IMR-90 (cell line): ENCODE results near the gene CAMK2B. TPM values are rescaled to one million over a fixed set of nuclear protein-coding genes. Genes with fewer than 3 reads are reported as not detected.

ENCODE experiments used
- ATAC-seq: fragments of 200-7000 bp; cut with Tn5 transposase; 2 replicates; pipeline ENCODE4 v1.9.1; 2020; ENCODE audit warnings: low read depth, mild to moderate bottlenecking, moderate library complexity
- BruUV-seq: library from RNA; stranded (reverse); fragments of 400-500 nt; replicated peaks from 2 replicates; lab custom pipeline; 2021; lab: Mats Ljungman, UMichigan
- CTCF ChIA-PET: fragments of 300-600 bp; formaldehyde crosslinking; extraction: SDS; loops from one replicate; lab custom pipeline; 2021; ENCODE audit warnings: antibody characterized with exemption; lab: Yijun Ruan, JAX
- POLR2A ChIA-PET: fragments of 300-600 bp; sonication (Branson Sonifier 250); formaldehyde crosslinking; loops from one replicate; lab custom pipeline; 2022; ENCODE audit warnings: antibody characterized with exemption; ENCODE audit not compliant: unreplicated experiment; lab: Charles Lee
- DNase-seq: peaks from one replicate; pipeline ENCODE4 v3.0.0; 2013
- H2AFZ ChIP-seq: replicated peaks from 2 replicates; pipeline ENCODE3; 2013; ENCODE audit warnings: low read length, mild to moderate bottlenecking; ENCODE audit not compliant: poor library complexity
- H2AK5ac ChIP-seq: 2 replicates; pipeline ENCODE4 v1.6.1; 2013; ENCODE audit warnings: low read depth, low read length, inconsistent platforms
- H2AK9ac ChIP-seq: replicated peaks from 2 replicates; pipeline ENCODE3; 2013; ENCODE audit warnings: mild to moderate bottlenecking, low read depth, low read length, moderate library complexity; ENCODE audit not compliant: poor library complexity
- H2BK120ac ChIP-seq: 2 replicates; pipeline ENCODE4 v1.6.1; 2013; ENCODE audit warnings: low read depth, low read length, inconsistent platforms
- H2BK15ac ChIP-seq: 3 replicates; pipeline ENCODE4 v1.6.1; 2013; ENCODE audit warnings: low read depth, low read length, inconsistent platforms
- H2BK20ac ChIP-seq: 2 replicates; pipeline ENCODE4 v1.6.1; 2013; ENCODE audit warnings: low read depth, mild to moderate bottlenecking, inconsistent platforms, low read length, moderate library complexity
- H2BK5ac ChIP-seq: 2 replicates; pipeline ENCODE4 v1.6.1; 2013; ENCODE audit warnings: mild to moderate bottlenecking, low read depth, low read length, inconsistent platforms; ENCODE audit not compliant: poor library complexity, severe bottlenecking
- H3K14ac ChIP-seq: replicated peaks from 2 replicates; pipeline ENCODE4 v1.6.1; 2013; ENCODE audit warnings: low read depth, low read length, inconsistent platforms
- H3K18ac ChIP-seq: 2 replicates; pipeline ENCODE4 v1.6.1; 2013; ENCODE audit warnings: low read depth, low read length, control low read depth
- H3K23ac ChIP-seq: 2 replicates; pipeline ENCODE4 v1.6.1; 2013; ENCODE audit warnings: low read depth, low read length, inconsistent platforms
- H3K27ac ChIP-seq: 2 replicates; pipeline ENCODE4 v1.5.1; 2013; ENCODE audit warnings: mild to moderate bottlenecking, control low read depth, low read length; ENCODE audit not compliant: insufficient read depth
- H3K27me3 ChIP-seq: 2 replicates; pipeline ENCODE4 v1.6.1; 2013; ENCODE audit warnings: low read length; ENCODE audit not compliant: control insufficient read depth, insufficient read depth
- H3K36me3 ChIP-seq: 2 replicates; pipeline ENCODE4 v1.6.1; 2013; ENCODE audit warnings: low read length, mixed read lengths; ENCODE audit not compliant: control insufficient read depth, insufficient read depth
- H3K4ac ChIP-seq: 2 replicates; pipeline ENCODE4 v1.6.1; 2013; ENCODE audit warnings: low read depth, low read length, inconsistent platforms
- H3K4me1 ChIP-seq: 2 replicates; pipeline ENCODE4 v1.6.1; 2013; ENCODE audit warnings: low read length, mixed read lengths; ENCODE audit not compliant: control insufficient read depth, insufficient read depth
- H3K4me2 ChIP-seq: 2 replicates; pipeline ENCODE4 v1.6.1; 2013; ENCODE audit warnings: low read depth, mild to moderate bottlenecking, control low read depth, low read length, moderate library complexity
- H3K4me3 ChIP-seq: 2 replicates; pipeline ENCODE4 v1.5.1; 2013; ENCODE audit warnings: low read depth, mild to moderate bottlenecking, control low read depth, low read length, moderate library complexity; ENCODE audit not compliant: insufficient read depth
- H3K56ac ChIP-seq: 2 replicates; pipeline ENCODE4 v1.6.1; 2013; ENCODE audit warnings: low read length, inconsistent platforms; ENCODE audit not compliant: insufficient read depth; ENCODE audit errors: extremely low read depth
- H3K79me1 ChIP-seq, 2 experiments: 2 replicates each; pipeline ENCODE4 v1.6.1; 2013; ENCODE audit warnings: low read length in 2 of 2, inconsistent platforms in 1 of 2, low read depth in 1 of 2
- H3K9ac ChIP-seq: 2 replicates; pipeline ENCODE4 v1.6.1; 2013; ENCODE audit warnings: low read depth, low read length, control low read depth
- H3K9me1 ChIP-seq: 2 replicates; pipeline ENCODE4 v1.6.1; 2013; ENCODE audit warnings: low read length, inconsistent platforms; ENCODE audit not compliant: insufficient read depth
- H3K9me3 ChIP-seq: 2 replicates; pipeline ENCODE4 v1.6.1; 2013; ENCODE audit warnings: low read length; ENCODE audit not compliant: control insufficient read depth, insufficient read depth
- H4K20me1 ChIP-seq: 2 replicates; pipeline ENCODE4 v1.6.1; 2013; ENCODE audit warnings: low read length, inconsistent platforms; ENCODE audit not compliant: insufficient read depth
- H4K5ac ChIP-seq: 2 replicates; pipeline ENCODE4 v1.6.1; 2013; ENCODE audit warnings: mild to moderate bottlenecking, low read depth, low read length, control low read depth
- H4K8ac ChIP-seq, 2 experiments: 2 replicates each; pipeline ENCODE4 v1.6.1; 2013; ENCODE audit warnings: low read depth in 2 of 2, low read length in 2 of 2, control low read depth in 1 of 2, inconsistent platforms in 1 of 2
- H4K91ac ChIP-seq: 2 replicates; pipeline ENCODE4 v1.6.1; 2013; ENCODE audit warnings: low read depth, low read length, inconsistent platforms; ENCODE audit not compliant: insufficient read depth
- BHLHE40 ChIP-seq: fragments of 150-350 bp; IDR thresholded peaks from 2 replicates; pipeline ENCODE4 v1.6.1; 2016; ENCODE audit warnings: mild to moderate bottlenecking, low read depth, low read length
- CEBPB ChIP-seq: IDR thresholded peaks from 2 replicates; pipeline ENCODE4 v1.6.1; 2012; ENCODE audit warnings: low read depth, low read length, improper control_type of control experiment
- CHD1 ChIP-seq: IDR thresholded peaks from 2 replicates; pipeline ENCODE4 v1.6.1; 2012; ENCODE audit warnings: low read depth, low read length, improper control_type of control experiment
- ELK1 ChIP-seq: fragments of 150-350 bp; IDR thresholded peaks from 2 replicates; pipeline ENCODE4 v1.6.1; 2016; ENCODE audit warnings: low read depth, mild to moderate bottlenecking, low read length, moderate library complexity, borderline replicate concordance
- FOS ChIP-seq: fragments of 150-350 bp; IDR thresholded peaks from 2 replicates; pipeline ENCODE4 v1.6.1; 2016; ENCODE audit warnings: low read depth, low read length
- MAFK ChIP-seq: IDR thresholded peaks from 2 replicates; pipeline ENCODE4 v1.6.1; 2012; ENCODE audit warnings: low read depth, low read length, improper control_type of control experiment
- MAZ ChIP-seq: IDR thresholded peaks from 2 replicates; pipeline ENCODE4 v1.6.1; 2012; ENCODE audit warnings: low read depth, mild to moderate bottlenecking, low read length, improper control_type of control experiment, moderate library complexity, borderline replicate concordance
- MXI1 ChIP-seq: IDR thresholded peaks from 2 replicates; pipeline ENCODE4 v1.6.1; 2012; ENCODE audit warnings: low read depth, mild to moderate bottlenecking, low read length, moderate library complexity, borderline replicate concordance
- NFE2L2 ChIP-seq: fragments of 150-350 bp; IDR thresholded peaks from 2 replicates; pipeline ENCODE4 v1.6.1; 2016; ENCODE audit warnings: low read depth, mild to moderate bottlenecking, low read length
- POLR2A ChIP-seq: IDR thresholded peaks from 2 replicates; pipeline ENCODE4 v1.6.1; 2012; ENCODE audit warnings: mild to moderate bottlenecking, low read depth, low read length
- RAD21 ChIP-seq: IDR thresholded peaks from 2 replicates; pipeline ENCODE4 v1.6.1; 2012; ENCODE audit warnings: low read length, improper control_type of control experiment
- RCOR1 ChIP-seq: IDR thresholded peaks from 2 replicates; pipeline ENCODE4 v1.6.1; 2012; ENCODE audit warnings: mild to moderate bottlenecking, low read length, improper control_type of control experiment; ENCODE audit not compliant: insufficient replicate concordance
- RFX5 ChIP-seq: IDR thresholded peaks from 2 replicates; pipeline ENCODE4 v1.8.0; 2012; ENCODE audit warnings: low read depth, mild to moderate bottlenecking, low read length, moderate library complexity
- SMC3 ChIP-seq: fragments of 150-350 bp; IDR thresholded peaks from 2 replicates; pipeline ENCODE4 v1.6.1; 2016; ENCODE audit warnings: low read depth, mild to moderate bottlenecking, antibody characterized with exemption, low read length, moderate library complexity
- USF2 ChIP-seq: fragments of 150-350 bp; IDR thresholded peaks from 2 replicates; pipeline ENCODE4 v1.6.1; 2017; ENCODE audit warnings: mild to moderate bottlenecking, antibody characterized with exemption, low read length, low read depth
- WGBS, 2 experiments: methylation state at CpG; one replicate each; pipeline versions ENCODE4 v1.1.5 to v1.1.7; 2013; ENCODE audit warnings: missing lambda C conversion rate in 2 of 2; ENCODE audit not compliant: insufficient read length in 1 of 2; ENCODE audit errors: extremely low coverage in 2 of 2; 5-methylcytosine and 5-hydroxymethylcytosine counted together
- dilution Hi-C: fragments of 300-500 bp; cut with HindIII; formaldehyde crosslinking; loops from one replicate; pipeline ENCODE4 v1.14.3; 2018; ENCODE audit warnings: low sequenced_read_pairs; ENCODE audit not compliant: unreplicated experiment
- in situ Hi-C: fragments of 300-500 bp; cut with MboI; formaldehyde crosslinking; loops from 3 replicates; pipeline ENCODE4 v1.14.3; 2019; ENCODE audit warnings: low sequenced_read_pairs, inconsistent platforms, mixed read lengths
- intact Hi-C: fragments of 100-400 bp; cut with micrococcal nuclease; formaldehyde crosslinking; loops from 2 replicates; pipeline ENCODE4 v1.10.0; 2022
- polyA plus RNA-seq, 3 experiments: library from polyadenylated mRNA; depleted of rRNA; stranded (reverse); fragments of >200 nt; gene quantifications; 2 replicates each; pipeline ENCODE4 v1.2.3, GENCODE V29; 2012; ENCODE audit warnings: low replicate concordance in 1 of 3
- total RNA-seq: library from RNA; depleted of rRNA; stranded (reverse); fragments of >200 nt; gene quantifications from 2 replicates; pipeline ENCODE4 v1.2.3, GENCODE V29; 2012
- TF ChIP-seq, protein P1 (sequence below): conservative IDR thresholded peaks from 2 replicates; pipeline ENCODE4 v1.5.1; 2012; ENCODE audit warnings: mild to moderate bottlenecking, low read depth, low read length, improper control_type of control experiment

The CAMK2B gene
- total and polyA plus RNA-seq, 2 of the 4 experiments (the other 2 are of a cell fraction): 0.18 to 0.36 TPM

DNA sequence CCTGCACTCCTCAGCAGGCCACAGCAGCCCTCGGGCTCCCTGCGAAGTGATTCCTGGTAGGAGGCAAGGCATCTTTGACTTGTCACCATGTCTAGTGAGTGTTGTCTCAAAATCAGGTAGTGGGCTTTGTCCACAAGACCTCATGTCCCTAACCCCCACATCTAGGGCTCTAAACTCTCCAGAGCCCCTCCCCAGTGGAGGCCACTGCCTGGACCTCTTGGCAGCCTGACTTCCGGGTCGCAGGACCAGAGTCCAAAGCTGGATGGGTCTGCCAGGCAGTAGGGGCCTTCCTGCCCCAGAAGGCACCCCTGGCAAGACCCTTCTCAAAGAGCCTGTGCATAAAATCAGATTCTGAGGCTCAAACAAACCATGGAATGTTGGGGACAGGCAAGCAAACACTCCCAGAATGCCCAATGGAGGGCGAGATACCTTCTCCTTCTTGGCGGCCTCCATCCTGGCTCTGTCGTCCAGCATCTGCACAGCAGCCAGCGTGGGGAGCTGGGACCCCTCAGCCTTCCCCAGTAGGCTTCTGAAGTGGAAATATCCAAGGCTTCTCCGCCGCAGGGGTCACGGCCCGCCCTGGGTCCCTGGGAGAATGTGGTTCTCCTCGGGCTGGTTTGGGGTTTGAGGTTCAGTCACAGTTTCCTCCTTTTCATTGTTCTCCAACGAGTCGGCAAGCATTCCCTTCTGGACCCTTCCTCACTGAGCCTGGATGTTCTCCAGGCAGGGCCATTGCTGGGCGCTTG lies 136.7 kb downstream of the CAMK2B start:
- dilution Hi-C loops: no loop called here
- no peak overlapping the region for H3K18ac ChIP-seq
- no peak overlapping the region for H2AK9ac ChIP-seq
- no peak overlapping the region for H3K14ac ChIP-seq
- H3K23ac ChIP-seq: no peak overlapping the region
- no peak overlapping the region for H4K91ac ChIP-seq
- no peak overlapping the region for H2AK5ac ChIP-seq
- BruUV-seq: no TSS peak
- H2BK20ac ChIP-seq: no peak overlapping the region
- no peaks in the 10 kb centered on the region; a peak in 1 of 4 replicates for H3K79me1 ChIP-seq
- H3K9me1 ChIP-seq: no peaks in the 10 kb centered on the region
- DNase-seq: no peak
- ATAC-seq: no peak
- H3K4me1 ChIP-seq: peaks cover 2% of the 10 kb centered on the region
- ChIA-PET CTCF (no interaction called here), POLR2A (no interaction called here)
- H4K8ac ChIP-seq: no peak overlapping the region
- no peak overlapping the region for H4K5ac ChIP-seq
- peaks cover 15% of the 10 kb centered on the region for H3K27me3 ChIP-seq
- no peaks in the 10 kb centered on the region for H3K9me3 ChIP-seq
- no peak overlapping the region for H2AFZ ChIP-seq
- H3K56ac ChIP-seq: no peak overlapping the region
- 85% methylated on average over 7 of the region's 16 CpGs; no CpG with 5 or more reads in 1 of the 2 experiments for WGBS, 2 experiments
- H3K27ac ChIP-seq: no peak overlapping the region
- no peak overlapping the region for H2BK15ac ChIP-seq
- no peaks in the 10 kb centered on the region for H3K36me3 ChIP-seq
- H3K9ac ChIP-seq: no peak overlapping the region
- no peak overlapping the region for H2BK120ac ChIP-seq
- in situ Hi-C loops: no loop called here
- H3K4ac ChIP-seq: no peak overlapping the region
- no peak overlapping the region for H3K4me2 ChIP-seq
- no peak overlapping the region for H2BK5ac ChIP-seq
- H3K4me3 ChIP-seq: no peak overlapping the region
- H4K20me1 ChIP-seq: no peaks in the 10 kb centered on the region
- intact Hi-C loops: no loop called here
- TF ChIP-seq POLR2A (no peak), RCOR1 (no peak), RAD21 (no peak), BHLHE40 (no peak), RFX5 (no peak), USF2 (no peak), MAFK (no peak), CHD1 (no peak), CEBPB (no peak), FOS (no peak), MAZ (no peak), MXI1 (no peak), SMC3 (no peak), NFE2L2 (no peak), ELK1 (no peak)
- TF ChIP-seq, protein P1, sequence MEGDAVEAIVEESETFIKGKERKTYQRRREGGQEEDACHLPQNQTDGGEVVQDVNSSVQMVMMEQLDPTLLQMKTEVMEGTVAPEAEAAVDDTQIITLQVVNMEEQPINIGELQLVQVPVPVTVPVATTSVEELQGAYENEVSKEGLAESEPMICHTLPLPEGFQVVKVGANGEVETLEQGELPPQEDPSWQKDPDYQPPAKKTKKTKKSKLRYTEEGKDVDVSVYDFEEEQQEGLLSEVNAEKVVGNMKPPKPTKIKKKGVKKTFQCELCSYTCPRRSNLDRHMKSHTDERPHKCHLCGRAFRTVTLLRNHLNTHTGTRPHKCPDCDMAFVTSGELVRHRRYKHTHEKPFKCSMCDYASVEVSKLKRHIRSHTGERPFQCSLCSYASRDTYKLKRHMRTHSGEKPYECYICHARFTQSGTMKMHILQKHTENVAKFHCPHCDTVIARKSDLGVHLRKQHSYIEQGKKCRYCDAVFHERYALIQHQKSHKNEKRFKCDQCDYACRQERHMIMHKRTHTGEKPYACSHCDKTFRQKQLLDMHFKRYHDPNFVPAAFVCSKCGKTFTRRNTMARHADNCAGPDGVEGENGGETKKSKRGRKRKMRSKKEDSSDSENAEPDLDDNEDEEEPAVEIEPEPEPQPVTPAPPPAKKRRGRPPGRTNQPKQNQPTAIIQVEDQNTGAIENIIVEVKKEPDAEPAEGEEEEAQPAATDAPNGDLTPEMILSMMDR: no peak
